ENCODE data around the gene SLC10A3.
A peak's percentile ranks its signal among the peaks of the same experiment; 100 is the strongest.

SLC10A3 gene

GRCh38 chrX:154511761-154512160 is 21.3 kb upstream of the SLC10A3 start:
- TF ChIP-seq CTCF (conservative IDR thresholded peaks at IDR 0.05; ENCODE audit: low read depth), result no peak
- POLR2A ChIA-PET (ENCODE audit: low non-redundant PET), result no interaction called here
- H3K27ac ChIP-seq, result no peak overlapping the region
- no peak for DNase-seq (ENCODE audit: low spot score)
- CTCF ChIA-PET, result interaction anchor here (0.7 kb wide), 1 partner anchor 36 kb away, joined by 3 read pairs; no protein-coding TSS in a partner anchor

GRCh38 chrX:154509455-154509854 is 19.0 kb upstream of the SLC10A3 start:
- H3K27ac ChIP-seq, result no peak overlapping the region
- no peak for TF ChIP-seq CTCF (conservative IDR thresholded peaks at IDR 0.05; ENCODE audit: low read depth)
- DNase-seq (ENCODE audit: low spot score), result no peak
- POLR2A ChIA-PET (ENCODE audit: low non-redundant PET), result no interaction called here
- CTCF ChIA-PET, result no interaction called here

GRCh38 chrX:154508384-154508745 is 17.9 kb upstream of the SLC10A3 start:
- ChIA-PET POLR2A (ENCODE audit: low non-redundant PET) (no interaction called here), CTCF (no interaction called here)
- DNase-seq (ENCODE audit: low spot score), result no peak
- TF ChIP-seq CTCF (conservative IDR thresholded peaks at IDR 0.05; ENCODE audit: low read depth), result no peak
- no peak overlapping the region for H3K27ac ChIP-seq

- CTCF ChIA-PET, result no interaction called here
- TF ChIP-seq CTCF (conservative IDR thresholded peaks at IDR 0.05; ENCODE audit: low read depth), result no peak
- no peak overlapping the region for H3K27ac ChIP-seq
- POLR2A ChIA-PET (ENCODE audit: low non-redundant PET), result no interaction called here
- no peak for DNase-seq (ENCODE audit: low spot score)
Measured at GRCh38 chrX:154507673-154508383, 17.4 kb upstream of the SLC10A3 start.

GRCh38 chrX:154506483-154507332 is 16.3 kb upstream of the SLC10A3 start:
- CTCF ChIA-PET, result interaction anchor here (0.6 kb wide), 1 partner anchor 605 kb away, joined by 3 read pairs; no protein-coding TSS in a partner anchor
- no peak for DNase-seq (ENCODE audit: low spot score)

GRCh38 chrX:154505734-154506133 is 15.3 kb upstream of the SLC10A3 start:
- no peak for TF ChIP-seq CTCF (conservative IDR thresholded peaks at IDR 0.05; ENCODE audit: low read depth)
- POLR2A ChIA-PET (ENCODE audit: low non-redundant PET), result no interaction called here
- H3K27ac ChIP-seq, result peak overlapping the region; percentile 73
- no peak for DNase-seq (ENCODE audit: low spot score)
- CTCF ChIA-PET, result no interaction called here

More at GRCh38 chrX:154506483-154507332, 16.3 kb upstream of the SLC10A3 start:
- POLR2A ChIA-PET (ENCODE audit: low non-redundant PET), result no interaction called here
- no peak for TF ChIP-seq CTCF (conservative IDR thresholded peaks at IDR 0.05; ENCODE audit: low read depth)
- peak overlapping the region; percentile 73 for H3K27ac ChIP-seq
